K562 (cell line): ENCODE data around the gene SLK.

Source experiments
- AFF4 ChIP-seq: sonication (generic); formaldehyde crosslinking; IDR thresholded peaks from 2 replicates; pipeline ENCODE4 v1.8.0; 2023; ENCODE audit warnings: mild to moderate bottlenecking, missing genetic modification reagents
- CREB5 ChIP-seq: fragments of 250-450 bp; sonication (Bioruptor Pico); IDR thresholded peaks from 2 replicates; pipeline ENCODE4 v1.5.0; 2020; ENCODE audit warnings: mild to moderate bottlenecking
- CREM ChIP-seq: IDR thresholded peaks from 2 replicates; pipeline ENCODE4 v1.6.1; 2014; ENCODE audit warnings: antibody characterized with exemption, low read depth
- MAFG ChIP-seq: fragments of 450-650 bp; conservative IDR thresholded peaks from 2 replicates; pipeline ENCODE4 v1.6.1; 2016; ENCODE audit warnings: missing genetic modification characterization, missing compliant biosample characterization
- SPI1 ChIP-seq: IDR thresholded peaks from 2 replicates; pipeline ENCODE4 v1.6.1; 2011; ENCODE audit warnings: low read depth, low read length, control low read depth, borderline replicate concordance
- TEAD2 ChIP-seq: fragments of 450-650 bp; IDR thresholded peaks from 2 replicates; pipeline ENCODE4 v1.6.1; 2016; ENCODE audit warnings: missing genetic modification characterization, control low read depth, missing compliant biosample characterization
- ZNF274 ChIP-seq: IDR thresholded peaks from 2 replicates; pipeline ENCODE4 v1.6.1; 2011; ENCODE audit warnings: low read depth, mild to moderate bottlenecking, low read length, moderate library complexity, borderline replicate concordance
- ZNF644 ChIP-seq: fragments of 200-800 bp; sonication (Bioruptor generic); IDR thresholded peaks from 2 replicates; pipeline ENCODE4 v1.6.1; 2016; ENCODE audit warnings: low read depth, missing genetic modification characterization, missing compliant biosample characterization
- TF ChIP-seq, protein P1 (sequence below), 2 experiments: fragments of 450-650 bp in 1 of 2; IDR thresholded peaks; 2 replicates each; pipeline ENCODE4 v1.6.1; 2011 to 2017; ENCODE audit warnings: low read depth in 2 of 2, antibody characterized with exemption in 1 of 2, borderline replicate concordance in 1 of 2, low read length in 1 of 2, mild to moderate bottlenecking in 1 of 2, mixed read lengths in 1 of 2; ENCODE audit not compliant: control insufficient read depth in 1 of 2

DNA sequence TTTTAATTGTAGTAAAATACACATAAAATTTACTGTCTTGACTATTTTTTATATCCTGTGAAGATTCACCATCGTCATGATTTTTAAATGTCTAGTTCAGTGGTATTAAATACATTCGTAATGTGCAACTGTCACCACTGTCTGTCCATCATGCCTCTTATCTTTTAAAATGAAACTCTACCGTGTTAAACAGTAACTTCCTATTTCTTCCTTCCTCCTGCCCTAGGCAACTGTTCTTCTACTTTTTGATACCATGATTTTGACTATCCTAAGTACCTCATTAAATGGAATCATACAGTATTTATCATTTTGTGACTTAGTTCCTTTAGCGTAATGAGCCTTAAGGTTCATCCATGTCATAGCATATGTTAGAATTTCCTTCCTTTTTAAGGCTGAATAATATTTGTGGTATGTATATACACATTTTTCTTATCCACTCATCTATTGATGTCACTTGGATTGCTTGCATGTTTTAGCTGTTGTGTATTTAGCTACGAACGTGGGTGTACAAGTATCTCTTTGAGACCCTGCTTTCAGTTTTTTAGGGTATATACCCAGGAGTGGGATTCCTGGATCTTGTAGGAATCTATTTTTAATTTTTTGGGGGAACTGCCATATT, 13.5 kb downstream of the SLK start:
- no peak for TF ChIP-seq ZNF644
- no peak for TF ChIP-seq CREM
- TF ChIP-seq, protein P1, sequence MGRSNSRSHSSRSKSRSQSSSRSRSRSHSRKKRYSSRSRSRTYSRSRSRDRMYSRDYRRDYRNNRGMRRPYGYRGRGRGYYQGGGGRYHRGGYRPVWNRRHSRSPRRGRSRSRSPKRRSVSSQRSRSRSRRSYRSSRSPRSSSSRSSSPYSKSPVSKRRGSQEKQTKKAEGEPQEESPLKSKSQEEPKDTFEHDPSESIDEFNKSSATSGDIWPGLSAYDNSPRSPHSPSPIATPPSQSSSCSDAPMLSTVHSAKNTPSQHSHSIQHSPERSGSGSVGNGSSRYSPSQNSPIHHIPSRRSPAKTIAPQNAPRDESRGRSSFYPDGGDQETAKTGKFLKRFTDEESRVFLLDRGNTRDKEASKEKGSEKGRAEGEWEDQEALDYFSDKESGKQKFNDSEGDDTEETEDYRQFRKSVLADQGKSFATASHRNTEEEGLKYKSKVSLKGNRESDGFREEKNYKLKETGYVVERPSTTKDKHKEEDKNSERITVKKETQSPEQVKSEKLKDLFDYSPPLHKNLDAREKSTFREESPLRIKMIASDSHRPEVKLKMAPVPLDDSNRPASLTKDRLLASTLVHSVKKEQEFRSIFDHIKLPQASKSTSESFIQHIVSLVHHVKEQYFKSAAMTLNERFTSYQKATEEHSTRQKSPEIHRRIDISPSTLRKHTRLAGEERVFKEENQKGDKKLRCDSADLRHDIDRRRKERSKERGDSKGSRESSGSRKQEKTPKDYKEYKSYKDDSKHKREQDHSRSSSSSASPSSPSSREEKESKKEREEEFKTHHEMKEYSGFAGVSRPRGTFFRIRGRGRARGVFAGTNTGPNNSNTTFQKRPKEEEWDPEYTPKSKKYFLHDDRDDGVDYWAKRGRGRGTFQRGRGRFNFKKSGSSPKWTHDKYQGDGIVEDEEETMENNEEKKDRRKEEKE (IDR thresholded peaks at IDR 0.05; ENCODE audit: borderline replicate concordance in 1 of 2, control insufficient read depth in 1 of 2, low read depth in 2 of 2, low read length in 1 of 2) = no peak
- no peak for TF ChIP-seq AFF4
- TF ChIP-seq MAFG = no peak
- TF ChIP-seq SPI1 = no peak
- no peak for TF ChIP-seq CREB5
- no peak for TF ChIP-seq ZNF274
- TF ChIP-seq TEAD2 (tag) = no peak
